DOHH2 (cell line): ENCODE data around the gene RHOBTB3.

Experiments
- CTCF ChIP-seq: fragments of 200-600 bp; sonication (generic); IDR thresholded peaks from one replicate; pipeline ENCODE4 v1.5.1; 2014; ENCODE audit warnings: antibody characterized with exemption, mild to moderate bottlenecking, low read depth, low read length; ENCODE audit not compliant: poor library complexity, severe bottlenecking
- EZH2phosphoT487 ChIP-seq: fragments of 200-600 bp; sonication (generic); IDR thresholded peaks from 2 replicates; pipeline ENCODE4 v1.6.1; 2017; ENCODE audit warnings: borderline replicate concordance, mild to moderate bottlenecking, antibody characterized with exemption, low read length, moderate library complexity, mixed read lengths

- TF ChIP-seq CTCF (no peak), EZH2phosphoT487 (no peak)
Measured at GRCh38 chr5:95843733-95844223, 112.6 kb downstream of the RHOBTB3 start.
